HuH-7 (cell line): ENCODE data around the gene ATF7.
"Not testable (repeated sequence)": the region's sequence is repeated elsewhere in the genome, so short reads cannot be mapped to it uniquely, and the experiment has no call there.

ENCODE experiments used
- DNase-seq: peaks from one replicate; pipeline ENCODE4 v3.0.0; 2011; ENCODE audit warnings: low spot score

The ATF7 gene

DNA sequence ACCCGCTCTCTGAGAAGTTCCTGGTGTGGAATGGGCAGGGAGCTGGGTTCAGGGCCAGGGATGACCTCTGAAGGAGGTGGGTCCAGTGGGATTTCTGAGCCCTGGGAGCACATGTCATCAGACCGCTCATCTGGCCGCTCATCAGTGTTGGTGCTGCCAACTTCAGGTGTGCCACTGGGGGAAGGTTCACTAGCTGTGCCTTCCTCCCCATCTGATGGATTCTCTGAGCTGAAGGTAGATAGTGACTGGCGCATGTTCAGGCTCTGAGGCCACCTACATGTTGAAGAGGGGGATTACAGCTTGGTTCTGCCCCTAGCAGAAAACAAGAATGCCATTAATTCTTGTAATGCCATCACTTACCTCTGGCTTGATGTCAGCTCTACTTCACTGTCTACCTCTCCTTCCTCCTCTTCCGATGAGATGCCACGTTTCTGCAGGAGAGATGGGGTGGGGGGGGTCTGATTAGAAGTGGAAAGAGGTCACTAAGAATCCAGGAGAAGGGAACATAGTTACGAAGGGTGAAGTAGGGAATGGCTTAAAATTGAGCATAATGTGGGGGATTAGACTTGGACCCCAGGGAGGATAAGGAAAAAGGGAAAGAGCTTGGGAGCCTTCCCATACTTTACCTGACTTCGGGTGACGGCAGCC lies 144.1 kb downstream of the ATF7 start:
- peak; percentile 59 for DNase-seq

DNA sequence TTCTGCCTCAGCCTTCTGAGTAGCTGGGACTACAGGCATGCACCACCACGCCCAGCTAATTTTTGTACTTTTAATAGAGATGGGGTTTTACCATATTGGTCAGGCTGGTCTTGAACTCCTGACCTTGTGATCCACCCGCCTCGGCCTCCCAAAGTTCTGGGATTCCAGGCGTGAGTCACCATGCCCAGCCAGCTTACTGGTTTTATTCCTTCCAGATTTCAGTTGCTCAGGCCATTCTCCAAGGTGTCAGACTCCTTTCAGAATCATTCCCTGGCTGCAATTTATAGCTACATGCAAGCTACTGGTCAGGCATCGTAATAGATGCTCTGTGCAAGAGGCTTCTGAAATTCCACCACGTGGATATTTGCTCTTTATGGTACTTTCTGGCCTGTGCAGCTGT lies 144.7 kb downstream of the ATF7 start:
- DNase-seq = not testable (repeated sequence)

DNA sequence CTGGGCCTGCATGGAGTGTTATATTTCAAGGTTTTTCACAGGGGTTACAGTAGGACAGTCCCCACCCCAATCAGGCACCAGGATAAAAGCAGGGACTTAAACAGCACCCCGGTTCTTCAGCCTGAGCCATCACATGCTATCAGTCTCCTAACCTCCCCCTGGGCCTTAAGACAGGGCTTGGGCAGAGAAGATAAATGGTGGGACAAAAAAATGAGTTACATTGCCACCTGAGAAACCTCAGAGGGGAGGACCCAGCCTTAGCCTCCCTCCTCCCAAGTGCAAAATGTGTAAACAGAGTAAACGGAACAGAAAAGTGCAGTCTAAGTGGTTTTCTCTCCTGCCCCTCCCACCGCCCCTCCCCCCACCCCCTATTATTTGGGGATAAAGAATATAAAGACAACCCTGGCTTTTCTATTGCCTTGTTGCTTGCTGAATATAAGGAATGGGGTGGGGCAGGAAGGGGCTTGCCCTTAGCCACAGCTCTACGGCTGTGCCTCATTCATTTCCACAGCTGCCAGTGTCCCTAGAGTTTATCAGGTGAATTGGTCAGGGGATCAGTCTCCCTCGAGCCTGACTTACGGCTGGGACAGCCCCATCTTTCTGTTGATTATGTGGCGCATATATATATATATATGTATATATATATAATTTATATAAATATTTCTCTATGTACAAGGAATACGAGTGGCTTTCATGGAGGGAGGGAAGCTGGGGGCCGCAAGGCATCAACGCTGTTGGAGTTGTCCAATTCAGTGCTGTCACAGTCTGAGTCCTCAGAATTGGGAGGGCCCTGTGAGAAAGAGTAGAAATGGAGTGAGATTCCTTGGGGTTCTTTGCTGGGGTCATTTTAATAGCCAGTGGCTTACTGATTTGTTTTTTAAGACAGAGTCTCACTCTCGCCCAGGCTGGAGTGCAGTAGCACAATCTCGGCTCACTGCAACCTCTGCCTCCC lies 145.4 kb downstream of the ATF7 start:
- DNase-seq = no peak

DNA sequence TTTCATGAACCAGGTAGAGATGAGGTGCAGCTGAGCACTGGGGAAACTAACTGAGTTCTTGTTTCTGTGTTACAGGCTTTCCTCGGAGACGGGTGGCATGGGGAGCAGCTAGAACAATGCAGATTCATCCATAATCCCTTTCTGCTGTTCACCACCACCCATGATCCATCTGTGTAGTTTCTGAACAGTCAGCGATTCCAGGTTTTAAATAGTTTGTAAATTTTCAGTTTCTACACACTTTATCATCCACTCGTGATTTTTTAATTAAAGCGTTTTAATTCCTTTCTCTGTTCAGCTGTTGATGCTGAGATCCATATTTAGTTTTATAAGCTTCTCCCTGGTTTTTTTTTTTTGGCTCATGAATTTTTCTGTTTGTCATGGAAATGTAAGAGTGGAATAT lies 146.9 kb downstream of the ATF7 start:
- DNase-seq = no peak

- DNase-seq = no peak
These were observed 147.3 kb downstream of the ATF7 start for GRCh38 chr12:53478865-53479264.

GRCh38 chr12:53476769-53477209 lies 149.4 kb downstream of the ATF7 start:
- DNase-seq = no peak

DNA sequence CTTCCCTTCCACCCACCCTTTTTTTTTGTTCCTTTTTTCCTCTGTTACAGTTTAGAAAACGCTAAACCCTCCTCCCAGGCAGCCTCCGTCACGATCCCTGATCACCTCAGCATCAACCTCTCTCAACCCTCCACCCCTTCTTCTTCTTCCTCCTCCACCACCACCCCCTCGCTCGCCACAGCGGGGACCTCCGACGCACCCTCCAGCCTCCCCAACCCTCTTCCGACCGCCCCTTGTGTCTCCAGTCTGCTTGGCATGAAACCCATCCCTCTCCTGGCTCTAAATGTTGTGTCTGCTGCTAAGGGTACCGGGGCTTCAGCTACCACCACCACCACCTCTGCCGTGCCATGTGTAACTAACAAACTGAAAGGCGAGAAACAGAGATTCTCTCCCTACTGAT lies 151.4 kb downstream of the ATF7 start:
- no peak for DNase-seq

- DNase-seq = no peak
These were observed 152.1 kb downstream of the ATF7 start for GRCh38 chr12:53474077-53474476.

- DNase-seq = no peak
These were observed 154.1 kb downstream of the ATF7 start for GRCh38 chr12:53472056-53472582.

GRCh38 chr12:53468282-53468681 lies 157.9 kb downstream of the ATF7 start:
- DNase-seq = no peak

DNA sequence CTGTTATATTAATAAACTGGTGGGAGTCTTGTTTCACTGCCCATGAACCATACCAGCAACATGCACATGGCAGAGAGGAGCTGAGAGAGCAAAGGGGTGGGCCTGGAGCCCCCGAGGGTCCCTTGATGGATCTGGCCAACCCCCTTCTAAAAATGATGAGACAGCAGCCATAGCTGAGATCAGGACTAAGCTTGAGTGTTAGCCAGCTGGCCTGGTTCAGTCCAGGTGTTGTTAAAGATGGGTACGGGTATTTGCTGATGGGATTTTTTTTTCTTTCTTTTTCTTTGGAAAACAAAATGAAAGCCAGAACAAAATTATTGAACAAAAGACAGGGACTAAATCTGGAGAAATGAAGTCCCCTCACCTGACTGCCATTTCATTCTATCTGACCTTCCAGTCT lies 158.3 kb downstream of the ATF7 start:
- no peak for DNase-seq

GRCh38 chr12:53467082-53467481 lies 159.1 kb downstream of the ATF7 start:
- DNase-seq = no peak

DNA sequence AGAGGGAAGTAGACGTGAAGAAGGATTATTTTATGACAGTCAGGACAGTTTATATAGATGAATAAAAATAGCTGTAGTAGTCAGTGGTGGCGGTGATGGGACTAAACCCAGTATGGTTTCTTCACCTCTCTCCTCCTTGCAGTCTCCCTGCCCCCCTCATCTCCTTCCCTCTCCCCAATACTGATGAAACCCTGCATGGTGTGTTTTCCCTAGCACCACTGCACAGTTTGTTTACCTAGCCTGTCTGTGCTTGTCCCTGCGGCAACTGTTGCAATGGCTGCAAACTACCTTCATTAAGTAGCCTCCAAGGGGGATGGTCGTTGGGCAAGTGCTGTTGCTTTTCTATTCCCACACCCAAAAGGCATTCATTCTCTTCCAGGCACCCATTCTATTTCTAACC lies 159.5 kb downstream of the ATF7 start:
- DNase-seq = no peak

DNA sequence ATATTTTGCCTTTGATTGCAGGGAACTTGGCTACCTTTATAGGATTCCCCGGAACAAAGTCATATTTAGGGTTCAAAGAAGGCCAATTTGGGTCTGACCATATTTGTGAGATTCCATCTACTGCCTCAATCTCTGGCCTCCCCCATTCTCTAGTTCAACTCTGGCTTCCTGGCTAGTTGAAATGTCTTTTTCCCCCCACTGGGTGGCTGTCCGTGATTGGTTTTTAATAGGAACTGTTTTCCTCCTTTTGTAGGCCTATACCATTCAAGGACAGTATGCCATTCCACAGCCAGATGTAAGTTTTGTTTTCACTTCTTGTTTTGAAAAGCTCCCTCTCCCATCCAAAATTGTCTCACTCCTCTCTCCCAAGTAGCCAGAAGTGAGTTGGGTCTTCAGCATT lies 160.5 kb downstream of the ATF7 start:
- DNase-seq = no peak

GRCh38 chr12:53464685-53465418 lies 161.3 kb downstream of the ATF7 start:
- no peak for DNase-seq

- DNase-seq = no peak
These were observed 162.2 kb downstream of the ATF7 start for GRCh38 chr12:53463802-53464560.

DNA sequence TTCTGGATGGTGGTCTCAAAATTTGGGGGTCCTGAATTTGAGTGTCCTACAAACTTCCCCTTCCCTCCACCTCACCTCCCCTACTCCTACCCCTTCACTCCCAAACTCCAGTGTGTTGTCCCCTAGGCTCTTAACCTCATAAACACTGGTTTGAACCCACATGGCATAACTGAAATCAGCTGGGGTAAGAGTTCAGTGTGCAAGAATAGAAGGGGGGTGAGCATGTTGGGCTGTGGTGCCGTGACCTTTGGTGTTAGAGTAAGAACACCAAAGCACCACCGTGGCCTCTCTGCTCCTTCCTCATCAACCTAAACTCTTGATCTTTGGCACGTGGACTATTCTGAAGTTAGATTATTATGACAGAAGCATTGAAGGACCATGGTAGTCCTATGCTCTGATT lies 163.2 kb downstream of the ATF7 start:
- DNase-seq = no peak

GRCh38 chr12:53461591-53461990 lies 164.6 kb downstream of the ATF7 start:
- DNase-seq = no peak

DNA sequence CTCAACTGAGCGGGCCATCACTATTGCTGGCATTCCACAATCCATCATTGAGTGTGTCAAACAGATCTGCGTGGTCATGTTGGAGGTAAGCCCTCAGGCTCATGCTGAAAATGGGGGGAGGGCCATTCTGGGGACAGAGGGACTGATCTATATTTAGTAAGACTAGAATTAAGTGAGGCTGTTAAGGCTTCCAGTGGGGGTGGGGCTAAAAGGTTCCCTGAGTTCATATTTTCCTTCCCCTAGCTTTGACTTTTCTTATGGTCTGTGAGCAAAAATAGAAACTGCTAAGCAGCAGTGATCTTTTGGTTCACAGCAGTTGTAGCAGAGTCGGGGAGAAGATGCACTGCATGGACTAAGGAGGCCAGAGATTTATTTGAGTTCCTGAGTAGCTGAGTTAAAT lies 165.1 kb downstream of the ATF7 start:
- DNase-seq = no peak

DNA sequence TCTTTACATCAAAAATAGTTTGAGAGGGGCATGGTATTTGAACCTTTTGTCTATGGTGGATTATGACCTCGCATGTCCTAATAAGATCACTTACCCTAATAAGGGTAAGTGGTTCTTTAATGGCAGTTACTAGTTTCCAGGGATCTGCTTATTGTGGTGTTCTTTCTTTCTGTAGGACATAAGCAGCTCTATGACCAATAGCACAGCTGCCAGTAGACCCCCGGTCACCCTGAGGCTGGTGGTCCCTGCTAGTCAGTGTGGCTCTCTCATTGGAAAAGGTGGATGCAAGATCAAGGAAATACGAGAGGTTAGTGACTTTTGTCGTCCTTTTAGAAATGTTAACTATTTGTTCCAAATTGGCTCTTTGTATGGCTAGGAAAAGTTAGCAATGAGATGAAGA lies 167.1 kb downstream of the ATF7 start:
- no peak for DNase-seq
